A673 (cell line): ENCODE measurements around the gene MOV10. TPM values are rescaled to one million over a fixed set of nuclear protein-coding genes. Genes with fewer than 3 reads are reported as not detected.

Source experiments
- BruUV-seq: library from RNA; stranded (reverse); fragments of 400-500 nt; replicated peaks from 2 replicates; lab custom pipeline; 2021; lab: Mats Ljungman, UMichigan
- CTCF ChIA-PET: fragments of 300-600 bp; sonication (Branson Sonifier 250); formaldehyde crosslinking; loops from one replicate; lab custom pipeline; 2022; ENCODE audit warnings: antibody characterized with exemption; lab: Charles Lee
- POLR2A ChIA-PET: fragments of 300-600 bp; sonication (Branson Sonifier 250); formaldehyde crosslinking; loops from one replicate; lab custom pipeline; 2022; ENCODE audit warnings: antibody characterized with exemption; ENCODE audit not compliant: low non-redundant PET; lab: Charles Lee
- DNase-seq: peaks from one replicate; pipeline ENCODE4 v3.0.0-alpha.2; 2015; ENCODE audit warnings: low spot score
- H3K27ac ChIP-seq: fragments of 200-600 bp; sonication (generic); 2 replicates; pipeline ENCODE4 v1.5.1; 2016; ENCODE audit warnings: mixed run types, low read depth, mild to moderate bottlenecking, mixed read lengths, antibody characterized with exemption, low read length; ENCODE audit not compliant: poor library complexity, severe bottlenecking
- H3K27me3 ChIP-seq: fragments of 200-600 bp; sonication (generic); replicated peaks from 2 replicates; pipeline ENCODE4 v1.6.1; 2017; ENCODE audit warnings: mixed run types, low read depth, mild to moderate bottlenecking, mixed read lengths, antibody characterized with exemption, low read length; ENCODE audit not compliant: insufficient read depth, poor library complexity
- H3K36me3 ChIP-seq: fragments of 200-600 bp; sonication (generic); 2 replicates; pipeline ENCODE4 v1.6.1; 2016; ENCODE audit warnings: mixed run types, mild to moderate bottlenecking, mixed read lengths, antibody characterized with exemption, low read length; ENCODE audit not compliant: insufficient read depth, poor library complexity, severe bottlenecking
- H3K4me1 ChIP-seq: fragments of 200-600 bp; sonication (generic); 2 replicates; pipeline ENCODE4 v1.6.1; 2017; ENCODE audit warnings: mixed run types, mild to moderate bottlenecking, mixed read lengths, antibody characterized with exemption, low read length; ENCODE audit not compliant: insufficient read depth, poor library complexity, severe bottlenecking
- H3K4me3 ChIP-seq: fragments of 200-600 bp; sonication (generic); 2 replicates; pipeline ENCODE4 v1.5.1; 2016; ENCODE audit warnings: low read depth, mixed run types, mild to moderate bottlenecking, mixed read lengths, low read length; ENCODE audit not compliant: poor library complexity, severe bottlenecking
- H3K9me3 ChIP-seq: fragments of 200-600 bp; sonication (generic); 2 replicates; pipeline ENCODE4 v1.6.1; 2016; ENCODE audit warnings: mixed run types, low read depth, mild to moderate bottlenecking, mixed read lengths, antibody characterized with exemption, low read length; ENCODE audit not compliant: poor library complexity, severe bottlenecking
- EZH2 ChIP-seq: fragments of 200-600 bp; sonication (generic); IDR thresholded peaks from 2 replicates; pipeline ENCODE4 v1.6.1; 2017; ENCODE audit warnings: borderline replicate concordance, low read depth, mild to moderate bottlenecking, mixed read lengths, antibody characterized with exemption, low read length; ENCODE audit not compliant: poor library complexity, severe bottlenecking
- intact Hi-C: fragments of 100-400 bp; cut with micrococcal nuclease; formaldehyde crosslinking; loops from one replicate; pipeline ENCODE4 v1.10.0; 2022; ENCODE audit not compliant: unreplicated experiment
- total RNA-seq: library from RNA; stranded (reverse); gene quantifications from 2 replicates; pipeline ENCODE4 v1.2.3, GENCODE V29; 2021
- TF ChIP-seq, protein P1 (sequence below): fragments of 300-800, 200-600 bp; sonication (generic); conservative IDR thresholded peaks from 2 replicates; pipeline ENCODE4 v1.5.1; 2017; ENCODE audit warnings: low read depth, mild to moderate bottlenecking, antibody characterized with exemption, low read length, moderate library complexity, mixed read lengths

Gene MOV10
- total RNA-seq, 1 experiment from 2014 or later = 87.1 TPM

DNA sequence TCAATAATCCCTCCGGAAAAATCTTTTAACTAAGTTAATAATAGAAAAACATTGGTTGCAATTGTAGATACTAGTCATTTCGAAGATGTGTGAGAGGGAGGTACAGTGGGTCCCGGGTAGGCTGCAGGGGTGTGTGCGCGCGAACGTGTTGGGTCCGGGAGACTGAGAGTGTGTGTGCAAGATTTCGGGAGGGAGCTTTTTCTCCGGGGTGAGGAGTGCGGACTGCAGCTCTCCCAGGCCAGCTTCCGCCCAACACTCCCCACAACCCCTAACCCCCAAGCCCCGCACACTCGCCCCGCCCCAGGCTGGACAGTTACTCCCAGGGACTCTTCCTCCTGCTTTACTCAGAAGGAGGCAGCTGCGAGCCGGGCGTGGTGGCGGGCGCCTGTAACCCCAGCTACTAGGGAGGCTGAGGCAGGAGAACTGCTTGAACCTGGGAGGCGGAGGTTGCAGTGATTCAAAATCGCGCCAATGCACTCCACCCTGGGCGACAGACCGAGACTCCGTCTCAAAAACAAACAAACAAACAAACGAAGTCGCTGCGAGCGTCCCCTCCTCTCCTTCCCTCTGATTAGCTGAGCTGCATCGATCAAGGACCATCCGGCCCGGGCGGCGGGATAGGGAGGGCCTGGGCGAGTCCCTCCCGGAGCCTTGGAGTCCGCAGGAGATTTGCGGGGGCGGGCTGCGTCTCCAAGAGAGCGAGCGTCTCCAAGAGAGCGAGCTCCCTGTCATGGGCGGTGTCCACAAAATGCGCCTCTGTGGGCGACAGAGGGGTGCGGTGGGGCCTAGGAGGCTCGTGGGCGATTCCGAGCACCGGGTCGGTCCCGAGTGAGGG, 68.9 kb downstream of the MOV10 start:
- no peak for DNase-seq
- Histone ChIP-seq H3K27me3 (peaks cover 74% of the 10 kb centered on the region), H3K36me3 (no peaks in the 10 kb centered on the region), H3K27ac (no peak overlapping the region), H3K9me3 (no peaks in the 10 kb centered on the region), H3K4me3 (no peak overlapping the region), H3K4me1 (no peaks in the 10 kb centered on the region)
- POLR2A ChIA-PET = no interaction called here
- no TSS peak for BruUV-seq
- CTCF ChIA-PET = no interaction called here
- no peak for TF ChIP-seq EZH2
- TF ChIP-seq, protein P1, sequence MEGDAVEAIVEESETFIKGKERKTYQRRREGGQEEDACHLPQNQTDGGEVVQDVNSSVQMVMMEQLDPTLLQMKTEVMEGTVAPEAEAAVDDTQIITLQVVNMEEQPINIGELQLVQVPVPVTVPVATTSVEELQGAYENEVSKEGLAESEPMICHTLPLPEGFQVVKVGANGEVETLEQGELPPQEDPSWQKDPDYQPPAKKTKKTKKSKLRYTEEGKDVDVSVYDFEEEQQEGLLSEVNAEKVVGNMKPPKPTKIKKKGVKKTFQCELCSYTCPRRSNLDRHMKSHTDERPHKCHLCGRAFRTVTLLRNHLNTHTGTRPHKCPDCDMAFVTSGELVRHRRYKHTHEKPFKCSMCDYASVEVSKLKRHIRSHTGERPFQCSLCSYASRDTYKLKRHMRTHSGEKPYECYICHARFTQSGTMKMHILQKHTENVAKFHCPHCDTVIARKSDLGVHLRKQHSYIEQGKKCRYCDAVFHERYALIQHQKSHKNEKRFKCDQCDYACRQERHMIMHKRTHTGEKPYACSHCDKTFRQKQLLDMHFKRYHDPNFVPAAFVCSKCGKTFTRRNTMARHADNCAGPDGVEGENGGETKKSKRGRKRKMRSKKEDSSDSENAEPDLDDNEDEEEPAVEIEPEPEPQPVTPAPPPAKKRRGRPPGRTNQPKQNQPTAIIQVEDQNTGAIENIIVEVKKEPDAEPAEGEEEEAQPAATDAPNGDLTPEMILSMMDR = no peak
- intact Hi-C loops = no loop called here

DNA sequence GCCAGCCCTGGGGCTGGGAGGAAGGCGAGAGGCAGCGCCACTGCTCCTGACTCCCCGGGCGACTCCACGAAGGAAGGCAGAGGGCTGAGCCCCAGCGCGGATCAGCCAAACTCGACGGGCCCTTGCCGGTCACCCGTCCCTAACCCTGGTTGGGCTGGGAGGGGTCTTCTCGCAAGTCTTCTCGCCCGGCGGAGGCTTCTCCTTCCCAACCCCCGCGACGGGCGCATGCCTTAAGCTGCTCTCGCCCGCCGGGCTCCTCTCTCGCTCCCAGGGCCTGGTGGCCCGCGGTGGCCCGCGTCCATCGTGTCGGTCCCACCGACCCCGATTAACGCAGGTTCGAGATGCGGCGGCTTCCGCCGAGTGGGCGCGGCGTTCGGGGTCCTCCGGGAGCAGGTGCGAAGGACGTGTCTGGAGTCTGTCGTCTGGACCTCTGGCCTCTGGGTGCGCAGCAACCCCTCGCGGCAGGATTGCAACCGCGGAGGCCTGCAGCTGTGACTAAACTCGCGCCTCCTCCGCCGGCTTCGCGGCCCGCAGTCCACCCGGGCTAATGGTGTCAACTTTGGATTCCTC, 69.6 kb downstream of the MOV10 start:
- no peak for DNase-seq
- H3K27me3 ChIP-seq = peaks cover 74% of the 10 kb centered on the region
- no peaks in the 10 kb centered on the region for H3K4me1 ChIP-seq
- no peaks in the 10 kb centered on the region for H3K9me3 ChIP-seq
- H3K4me3 ChIP-seq = no peak overlapping the region
- BruUV-seq = no TSS peak
- intact Hi-C loops = no loop called here
- TF ChIP-seq, protein P1 = no peak
- TF ChIP-seq EZH2 = peak; percentile 66
- ChIA-PET CTCF (no interaction called here), POLR2A (no interaction called here)
- no peak overlapping the region for H3K27ac ChIP-seq
- no peaks in the 10 kb centered on the region for H3K36me3 ChIP-seq

DNA sequence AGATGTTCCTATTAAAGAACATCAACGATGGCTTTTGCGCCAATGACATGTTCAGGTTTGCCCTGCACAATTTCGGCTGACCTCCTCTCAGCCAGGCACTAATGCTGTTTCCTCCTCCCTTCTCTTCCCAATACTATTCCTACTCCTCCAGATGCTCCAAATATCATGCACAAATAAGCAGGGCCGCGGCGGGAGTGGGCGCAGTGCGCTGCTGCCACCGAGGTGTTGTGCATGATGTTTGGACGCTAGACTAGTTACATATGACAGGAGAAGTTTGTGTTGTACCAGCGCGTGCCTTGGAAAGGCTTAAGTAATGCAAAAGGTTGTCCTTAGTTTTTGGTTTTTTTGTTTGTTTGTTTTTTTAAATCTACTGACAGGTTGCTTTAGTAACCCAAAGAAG, 73.9 kb downstream of the MOV10 start:
- H3K36me3 ChIP-seq = no peaks in the 10 kb centered on the region
- H3K4me1 ChIP-seq = no peaks in the 10 kb centered on the region
- no peak overlapping the region for H3K4me3 ChIP-seq
- ChIA-PET POLR2A (no interaction called here), CTCF (no interaction called here)
- no peak for DNase-seq
- intact Hi-C loops = no loop called here
- H3K9me3 ChIP-seq = no peaks in the 10 kb centered on the region
- TF ChIP-seq EZH2 = no peak
- TF ChIP-seq, protein P1 = no peak
- peaks cover 69% of the 10 kb centered on the region for H3K27me3 ChIP-seq
- no TSS peak for BruUV-seq
- no peak overlapping the region for H3K27ac ChIP-seq

Other genes starting within 250 kb of the MOV10 start
- gene WNT2B, start 165.7 kb upstream of the MOV10 start, total RNA-seq = 0.32 and 0.52 TPM in 2 replicates
- gene ST7L, start 55.5 kb upstream of the MOV10 start, total RNA-seq = 25.8 and 29.6 TPM in 2 replicates
- gene CAPZA1, start 54.8 kb upstream of the MOV10 start, total RNA-seq = 158 and 171 TPM in 2 replicates
- gene RHOC, start 32.5 kb downstream of the MOV10 start, total RNA-seq = 54.3 and 62.5 TPM in 2 replicates
- gene PPM1J, start 40.7 kb downstream of the MOV10 start, total RNA-seq = 0.28 and 0.52 TPM in 2 replicates